GM21786 (cell line): ENCODE measurements around the gene FAM81B.
"Not testable (repeated sequence)": the region's sequence is repeated elsewhere in the genome, so short reads cannot be mapped to it uniquely, and the experiment has no call there.

Source experiments
- ATAC-seq: cut with Tn5 transposase; IDR thresholded peaks from one replicate; pipeline ENCODE4 v1.9.1; 2021; ENCODE audit not compliant: unreplicated experiment

The FAM81B gene

DNA sequence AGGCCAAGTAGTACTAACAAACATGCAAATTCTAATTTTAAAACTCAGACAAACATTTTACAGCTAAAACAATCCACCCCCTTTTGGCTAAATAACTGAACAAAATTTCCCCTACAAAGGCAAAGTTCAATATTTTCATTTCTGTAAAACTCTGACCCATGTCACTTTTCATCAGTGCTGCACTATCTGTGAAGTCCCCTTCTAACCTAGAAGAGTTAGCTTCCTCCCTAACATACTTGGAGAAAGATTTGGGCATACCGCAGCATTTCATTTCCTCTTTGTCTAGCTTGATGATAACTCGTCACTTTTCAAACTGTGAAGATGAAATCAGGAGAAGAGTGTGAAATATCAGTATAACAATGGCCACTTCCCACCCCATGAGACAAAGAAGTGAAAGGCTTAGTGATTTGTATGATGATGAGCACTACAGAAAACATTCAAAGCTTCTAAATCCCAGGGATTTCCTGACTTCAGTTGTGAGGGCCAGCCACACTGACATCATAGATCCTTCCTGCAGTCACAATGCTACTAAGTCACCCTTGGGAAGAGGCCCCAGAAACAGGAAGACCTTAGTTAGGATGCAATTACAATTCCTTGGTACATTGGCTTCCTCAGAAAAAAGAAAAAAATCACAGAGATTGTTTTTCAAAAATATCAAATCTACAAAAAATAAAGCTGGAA lies at the start of gene FAM81B:
Gene FAM81B, plus strand, starts transcription at position 555 of the 681 bp plus-strand sequence. Its CDS starts 24 bp downstream, at position 579.
- ATAC-seq, result no peak

DNA sequence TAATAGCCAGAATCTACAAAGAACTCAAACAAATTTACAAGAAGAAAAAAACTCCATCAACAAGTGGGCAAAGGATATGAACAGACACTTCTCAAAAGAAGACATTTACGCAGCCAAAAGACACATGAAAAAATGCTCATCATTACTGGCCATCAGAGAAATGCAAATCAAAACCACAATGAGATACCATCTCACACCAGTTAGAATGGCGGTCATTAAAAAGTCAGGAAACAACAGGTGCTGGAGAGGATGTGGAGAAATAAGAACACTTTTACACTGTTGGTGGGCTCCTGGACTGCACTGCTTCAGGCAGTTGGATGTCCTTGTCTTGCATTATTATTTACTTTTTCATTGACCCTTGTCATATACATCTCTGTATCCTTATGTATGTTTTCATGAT lies 49.7 kb upstream of the FAM81B start:
- not testable (repeated sequence) for ATAC-seq

- ATAC-seq, result no peak
Measured at GRCh38 chr5:95347506-95348120, 43.6 kb upstream of the FAM81B start.

- no peak for ATAC-seq
Measured at GRCh38 chr5:95350631-95351030, 40.5 kb upstream of the FAM81B start.

DNA sequence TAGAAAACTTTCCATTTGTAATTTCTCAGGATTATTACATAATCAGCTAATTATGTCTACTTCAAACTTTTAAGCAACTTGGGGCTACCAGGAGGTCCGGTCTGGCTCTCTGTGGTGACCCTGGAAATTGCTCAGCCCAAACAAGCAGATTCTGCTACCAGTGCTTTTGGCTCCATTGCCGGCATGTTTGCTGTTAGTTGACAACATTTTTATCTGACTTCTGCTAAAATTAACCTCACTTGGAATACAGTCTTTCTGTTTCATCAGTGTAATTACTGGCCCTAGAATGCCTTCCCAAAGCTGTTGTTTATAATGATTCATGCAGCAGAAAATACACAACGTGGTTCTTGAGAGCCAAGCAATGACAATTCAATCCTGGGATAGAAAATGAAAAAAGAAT lies 38.5 kb upstream of the FAM81B start:
- ATAC-seq, result no peak

GRCh38 chr5:95358320-95358719 lies 32.8 kb upstream of the FAM81B start:
- ATAC-seq, result no peak

DNA sequence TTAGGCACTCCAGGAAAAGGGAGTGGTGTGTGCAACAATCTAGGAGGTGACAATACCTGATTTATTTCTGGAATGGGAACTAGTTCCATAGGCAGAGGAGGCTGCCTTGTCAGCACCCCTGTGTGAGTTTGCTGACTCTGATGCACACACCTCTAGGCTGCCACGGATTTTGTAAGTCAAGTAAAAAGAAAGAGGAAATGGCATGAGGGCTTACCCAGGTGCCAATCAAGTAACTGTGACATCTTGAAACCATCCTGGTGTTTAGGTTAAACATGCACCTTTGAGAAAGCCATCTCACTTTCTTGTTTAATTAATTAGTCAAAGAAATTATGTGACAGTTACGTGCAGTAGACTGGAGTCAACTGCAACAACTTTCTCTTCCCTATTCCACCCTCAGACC lies 32.3 kb upstream of the FAM81B start:
- no peak for ATAC-seq

GRCh38 chr5:95360667-95361066 lies 30.5 kb upstream of the FAM81B start:
- ATAC-seq, result not testable (repeated sequence)

GRCh38 chr5:95365302-95366095 lies 25.7 kb upstream of the FAM81B start:
- no peak for ATAC-seq

GRCh38 chr5:95369782-95370181 lies 21.4 kb upstream of the FAM81B start:
- ATAC-seq, result no peak

DNA sequence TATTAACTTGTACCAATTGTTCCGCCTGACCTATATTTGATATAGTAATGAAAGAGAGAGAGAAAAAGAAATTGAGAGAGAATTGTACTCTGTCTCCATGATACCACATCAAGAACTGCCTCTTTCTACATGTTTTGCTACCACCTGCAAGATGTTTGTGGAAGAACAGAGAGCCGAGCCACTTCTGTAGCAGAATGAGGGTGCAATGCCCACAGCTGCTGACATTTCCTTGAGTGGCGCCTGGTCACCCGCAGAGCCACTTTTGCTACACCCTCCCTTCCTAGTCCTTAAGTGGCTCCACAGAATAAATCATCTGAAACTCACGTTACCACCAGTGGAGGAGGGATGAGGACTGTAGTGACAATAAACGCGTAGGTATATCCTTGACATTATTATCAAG lies 17.1 kb upstream of the FAM81B start:
- ATAC-seq, result no peak

DNA sequence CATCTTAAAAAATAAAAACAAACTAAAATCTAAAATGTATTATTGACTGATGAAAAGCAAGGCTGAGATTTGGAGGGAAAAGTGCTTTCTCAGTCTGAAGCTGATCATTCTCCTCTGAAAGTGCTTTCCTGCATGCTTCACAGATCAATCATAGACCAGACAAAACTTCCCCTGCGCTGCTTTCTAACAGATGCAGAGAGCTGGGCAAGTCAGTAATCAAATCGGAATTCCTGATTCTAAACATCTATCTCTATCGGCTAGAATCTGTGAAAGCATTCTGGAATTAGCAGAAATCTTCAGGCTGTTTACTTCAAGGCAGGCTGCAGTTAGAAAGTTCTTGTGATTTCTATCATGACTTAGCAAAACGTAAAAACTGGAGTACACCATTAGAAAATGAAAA lies 15.6 kb upstream of the FAM81B start:
- ATAC-seq, result no peak

GRCh38 chr5:95379133-95379532 lies 12.0 kb upstream of the FAM81B start:
- no peak for ATAC-seq

DNA sequence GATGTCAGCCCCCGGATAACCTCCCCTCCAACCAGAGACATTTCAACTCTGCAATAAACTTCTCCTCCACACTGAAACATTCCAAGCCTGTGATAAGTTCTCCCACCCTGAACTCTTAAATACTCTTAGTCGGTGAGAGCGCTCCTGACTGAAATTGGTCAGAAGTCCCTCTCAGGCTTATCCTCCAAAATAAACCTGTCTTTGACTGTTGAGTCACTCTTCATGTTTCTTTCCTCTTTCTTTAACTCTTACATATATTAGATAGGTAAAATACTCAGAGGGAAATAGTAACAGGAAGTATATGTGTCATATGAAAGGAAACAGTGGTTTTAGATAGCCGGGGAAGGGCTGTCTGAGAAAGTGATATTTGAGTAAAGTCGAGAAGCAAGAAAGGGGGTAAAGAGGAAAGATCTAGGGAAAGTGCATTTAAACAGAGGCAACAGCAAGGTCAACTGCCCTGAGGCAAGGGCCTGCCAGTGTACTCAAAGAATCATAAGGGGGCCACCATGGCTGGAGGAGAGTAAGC lies 11.0 kb upstream of the FAM81B start:
- ATAC-seq, result no peak

DNA sequence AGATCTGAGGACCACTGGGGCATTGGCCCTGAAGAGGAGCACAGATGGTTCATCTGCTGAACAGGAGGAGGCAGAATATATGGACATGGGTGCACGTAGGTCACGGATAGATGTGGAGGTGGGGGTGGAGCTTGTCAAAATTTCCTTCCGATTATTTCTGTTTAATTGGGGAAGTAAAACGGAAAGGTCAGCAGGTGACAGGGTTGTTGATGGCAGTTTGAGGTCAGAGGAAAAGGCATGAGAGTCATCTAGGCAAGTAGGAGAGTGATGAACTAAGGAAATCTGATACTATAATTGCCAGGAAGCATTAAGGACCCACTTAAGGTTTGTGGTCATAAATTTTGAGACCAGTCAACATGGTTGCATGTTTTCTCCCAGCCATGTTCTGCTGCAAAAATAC lies 8.4 kb upstream of the FAM81B start:
- ATAC-seq, result no peak

GRCh38 chr5:95384485-95385213 lies 6.5 kb upstream of the FAM81B start:
- ATAC-seq, result no peak

GRCh38 chr5:95385334-95385733 lies 5.8 kb upstream of the FAM81B start:
- no peak for ATAC-seq

GRCh38 chr5:95391965-95392364 lies 799 bp downstream of the FAM81B start:
- ATAC-seq, result not testable (repeated sequence)

GRCh38 chr5:95392593-95393182 lies 1.5 kb downstream of the FAM81B start:
- no peak for ATAC-seq

GRCh38 chr5:95393279-95393678 lies 2.1 kb downstream of the FAM81B start:
- ATAC-seq, result no peak

DNA sequence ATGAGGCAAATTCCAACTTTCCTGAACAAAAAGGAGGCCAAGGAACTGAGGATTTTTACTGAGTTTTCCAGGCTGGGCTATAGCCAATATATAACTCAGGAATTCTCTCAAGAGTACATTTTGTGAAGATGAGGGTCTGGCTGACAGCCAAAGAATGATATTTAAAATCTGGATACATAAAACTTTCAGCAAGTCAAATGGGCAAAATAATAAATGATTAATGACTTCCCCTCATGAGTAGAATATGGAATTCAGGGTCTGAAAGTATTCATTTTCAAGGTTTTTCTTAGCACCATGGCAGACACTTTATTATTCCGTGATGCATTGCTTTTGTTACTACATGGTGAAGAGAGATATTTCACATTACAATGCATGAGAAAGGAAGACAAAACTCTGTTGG lies 7.8 kb downstream of the FAM81B start:
- ATAC-seq, result no peak
